Measurements from ENCODE around the gene ZNF791. TPM values are rescaled to one million over a fixed set of nuclear protein-coding genes. Genes with fewer than 3 reads are reported as not detected.

The ZNF791 gene
- polyA plus RNA-seq, 3 donors: 5.2 to 8.2 (median 5.9) TPM

- intact Hi-C loops (cut with micrococcal nuclease): no loop called here
- no peak overlapping the region for H2AFZ ChIP-seq (ENCODE audit: insufficient read depth, low read depth, low read length, poor library complexity, severe bottlenecking)
- 95% methylated on average over 32 of the region's 38 CpGs for WGBS (ENCODE audit: insufficient coverage)
- DNase-seq: no peak
- peaks cover 18 to 46% of the 10 kb centered on the region in 2 donors for H3K36me3 ChIP-seq (replicated peaks in 1 of 2; ENCODE audit: control insufficient read depth in 1 of 2, insufficient read depth in 2 of 2, low read length in 2 of 2)
- H3K9ac ChIP-seq (ENCODE audit: insufficient read depth, low read length, poor library complexity, severe bottlenecking): no peak overlapping the region
- TF ChIP-seq CTCF (IDR thresholded peaks at IDR 0.05): no peak
- H3K27me3 ChIP-seq (ENCODE audit: control insufficient read depth in 2 of 2, insufficient read depth in 2 of 2, low read length in 2 of 2): no peaks in the 10 kb centered on the region
- H3K27ac ChIP-seq (ENCODE audit: low read depth in 1 of 2, low read length in 2 of 2): no peak overlapping the region
- Mint-ChIP-seq H3K9me3 (peaks cover 0 to 2% (median 0%) of the 10 kb centered on the region in 7 donors), H3K27me3 (ENCODE audit: low read depth in 3 of 3) (no peaks in the 10 kb centered on the region), H3K27ac (peak overlapping the region in 1 of 7 donors; percentile 60), H3K4me1 (no peaks in the 10 kb centered on the region), H3K36me3 (peaks cover 35 to 68% of the 10 kb centered on the region in 2 donors), H3K4me3 (no peak overlapping the region)
- H3K79me2 ChIP-seq (ENCODE audit: insufficient read depth, low read length): no peaks in the 10 kb centered on the region
- H3K4me3 ChIP-seq (replicated peaks in 1 of 3; ENCODE audit: low read depth in 2 of 3, low read length in 3 of 3): no peak overlapping the region
- no peak overlapping the region for H3K4me2 ChIP-seq (replicated peaks; ENCODE audit: extremely low read depth, low read length, poor library complexity, severe bottlenecking)
- H3K4me1 ChIP-seq (ENCODE audit: control insufficient read depth in 1 of 2, insufficient read depth in 2 of 2, low read length in 2 of 2): no peaks in the 10 kb centered on the region
- H4K20me1 ChIP-seq (ENCODE audit: insufficient read depth, low read length): no peaks in the 10 kb centered on the region
- no peaks in the 10 kb centered on the region for H3K9me3 ChIP-seq (replicated peaks in 1 of 2; ENCODE audit: control insufficient read depth in 1 of 2, insufficient read depth in 1 of 2, low read length in 2 of 2)
These were observed 13.7 kb upstream of the ZNF791 start for GRCh38 chr19:12596927-12597548.

DNA sequence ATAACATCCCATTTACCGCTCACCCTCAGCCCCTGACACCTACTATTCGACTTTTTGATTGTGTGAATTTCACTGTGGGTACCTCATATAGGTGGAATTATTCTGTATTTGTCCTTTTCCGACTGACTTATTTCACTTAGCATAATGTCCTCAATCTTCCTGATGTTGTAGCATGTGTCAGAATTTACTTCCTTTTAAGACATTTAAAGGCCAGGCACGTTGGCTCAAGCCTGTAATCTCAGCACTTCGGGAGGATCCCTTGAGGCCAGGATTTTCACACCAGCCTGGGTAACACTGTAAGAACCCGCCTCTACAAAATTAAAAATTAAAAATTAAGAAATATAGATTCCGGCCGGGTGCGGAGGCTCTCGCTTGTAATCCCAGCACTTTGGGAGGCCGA, 13.1 kb upstream of the ZNF791 start:
- no peak overlapping the region for H3K27ac Mint-ChIP-seq
- no peak overlapping the region for H3K4me3 Mint-ChIP-seq
- Histone ChIP-seq H3K9ac (ENCODE audit: insufficient read depth, low read length, poor library complexity, severe bottlenecking) (no peak overlapping the region), H3K27me3 (ENCODE audit: control insufficient read depth in 2 of 2, insufficient read depth in 2 of 2, low read length in 2 of 2) (no peaks in the 10 kb centered on the region), H3K4me3 (replicated peaks in 1 of 3; ENCODE audit: low read depth in 2 of 3, low read length in 3 of 3) (no peak overlapping the region), H3K4me1 (ENCODE audit: control insufficient read depth in 1 of 2, insufficient read depth in 2 of 2, low read length in 2 of 2) (no peaks in the 10 kb centered on the region), H2AFZ (ENCODE audit: insufficient read depth, low read depth, low read length, poor library complexity, severe bottlenecking) (no peak overlapping the region), H3K36me3 (replicated peaks in 1 of 2; ENCODE audit: control insufficient read depth in 1 of 2, insufficient read depth in 2 of 2, low read length in 2 of 2) (peaks cover 21 to 52% of the 10 kb centered on the region in 2 donors), H3K27ac (ENCODE audit: low read depth in 1 of 2, low read length in 2 of 2) (no peak overlapping the region), H3K4me2 (replicated peaks; ENCODE audit: extremely low read depth, low read length, poor library complexity, severe bottlenecking) (no peak overlapping the region), H4K20me1 (ENCODE audit: insufficient read depth, low read length) (no peaks in the 10 kb centered on the region), H3K79me2 (ENCODE audit: insufficient read depth, low read length) (no peaks in the 10 kb centered on the region), H3K9me3 (replicated peaks in 1 of 2; ENCODE audit: control insufficient read depth in 1 of 2, insufficient read depth in 1 of 2, low read length in 2 of 2) (no peaks in the 10 kb centered on the region)
- no peaks in the 10 kb centered on the region for H3K4me1 Mint-ChIP-seq
- WGBS (ENCODE audit: insufficient coverage): 100% methylated on average over 5 of the region's 11 CpGs
- peaks cover 0 to 2% (median 0%) of the 10 kb centered on the region in 7 donors for H3K9me3 Mint-ChIP-seq
- H3K36me3 Mint-ChIP-seq: peaks cover 36 to 69% of the 10 kb centered on the region in 2 donors
- DNase-seq: no peak
- intact Hi-C loops (cut with micrococcal nuclease): no loop called here
- TF ChIP-seq CTCF (IDR thresholded peaks at IDR 0.05): no peak
- no peaks in the 10 kb centered on the region for H3K27me3 Mint-ChIP-seq (ENCODE audit: low read depth in 3 of 3)
